Endodermal cell (in vitro differentiated cells): ENCODE measurements around the gene IFI27. TPM values are rescaled to one million over a fixed set of nuclear protein-coding genes. Genes with fewer than 3 reads are reported as not detected.

Experiments
- DNase-seq: peaks from one replicate; pipeline ENCODE4 v3.0.0-alpha.2; 2017
- H3K27ac ChIP-seq: 2 replicates; pipeline ENCODE4 v1.5.1; 2013; ENCODE audit warnings: mild to moderate bottlenecking, low read depth, low read length, moderate library complexity
- H3K27me3 ChIP-seq: 2 replicates; pipeline ENCODE4 v1.6.1; 2013; ENCODE audit warnings: mild to moderate bottlenecking, low read length, moderate library complexity; ENCODE audit not compliant: insufficient read depth, control insufficient read depth, poor library complexity, severe bottlenecking
- H3K36me3 ChIP-seq: 2 replicates; pipeline ENCODE4 v1.7.0; 2013; ENCODE audit warnings: mild to moderate bottlenecking, low read length, moderate library complexity; ENCODE audit not compliant: control insufficient read depth, insufficient read depth
- H3K4me1 ChIP-seq: one replicate; pipeline ENCODE4 v1.7.0; 2013; ENCODE audit warnings: low read length; ENCODE audit not compliant: control insufficient read depth, insufficient read depth
- H3K4me3 ChIP-seq: 2 replicates; pipeline ENCODE4 v1.5.1; 2013; ENCODE audit warnings: mild to moderate bottlenecking, low read length, moderate library complexity
- H3K9ac ChIP-seq: 2 replicates; pipeline ENCODE4 v1.6.1; 2013; ENCODE audit warnings: mild to moderate bottlenecking, low read length, moderate library complexity; ENCODE audit not compliant: poor library complexity, severe bottlenecking; ENCODE audit errors: extremely low read depth
- H3K9me3 ChIP-seq: 2 replicates; pipeline ENCODE4 v1.6.1; 2013; ENCODE audit warnings: mild to moderate bottlenecking, low read length, moderate library complexity; ENCODE audit not compliant: control insufficient read depth
- H3K27ac Mint-ChIP-seq: 2 replicates; pipeline ENCODE4 v1.8.0; 2020; ENCODE audit warnings: mixed read lengths
- H3K27me3 Mint-ChIP-seq: 2 replicates; pipeline ENCODE4 v1.8.0; 2021; ENCODE audit warnings: mild to moderate bottlenecking, mixed read lengths; ENCODE audit not compliant: insufficient read depth
- H3K36me3 Mint-ChIP-seq: 2 replicates; pipeline ENCODE4 v1.8.0; 2020; ENCODE audit warnings: low read depth, mixed read lengths
- H3K4me1 Mint-ChIP-seq: 2 replicates; pipeline ENCODE4 v1.8.0; 2020; ENCODE audit warnings: mixed read lengths
- H3K4me3 Mint-ChIP-seq: 2 replicates; pipeline ENCODE4 v1.8.0; 2020; ENCODE audit warnings: mild to moderate bottlenecking, moderate library complexity, mixed read lengths
- H3K9me3 Mint-ChIP-seq: 2 replicates; pipeline ENCODE4 v1.8.0; 2020; ENCODE audit warnings: mild to moderate bottlenecking, mixed read lengths
- CTCF ChIP-seq: fragments of 200-600 bp; sonication (generic); conservative IDR thresholded peaks from 2 replicates; pipeline ENCODE4 v1.5.0; 2021; ENCODE audit warnings: antibody characterized with exemption, mild to moderate bottlenecking
- WGBS, 2 experiments: methylation state at CpG; one replicate each; pipeline versions ENCODE4 v1.1.5 to v1.1.7; 2013; ENCODE audit warnings: missing lambda C conversion rate in 2 of 2, mixed read lengths in 1 of 2; ENCODE audit not compliant: insufficient coverage in 1 of 2, insufficient read length in 1 of 2; 5-methylcytosine and 5-hydroxymethylcytosine counted together
- total RNA-seq, 2 donors: library from RNA; stranded (reverse); fragmentation: NEBNext Ultra II Directional in 1 of 2; extraction: Animal tissue kit (Norgen Biotek cat#: 25700) in 1 of 2; gene quantifications; 2 replicates in 1 of 2; 3 replicates in 1 of 2; pipeline ENCODE4 v1.2.1, GENCODE V29; 2021

IFI27 gene
- total RNA-seq, 2 donors from 2014 or later = 1.9 to 9.0 TPM

- H3K9me3 ChIP-seq = peaks cover 35% of the 10 kb centered on the region
- WGBS, 2 experiments = 100% methylated on average over 3 of the region's 5 CpGs; no CpG with 5 or more reads in 1 of the 2 experiments
- H3K4me1 ChIP-seq = no peaks in the 10 kb centered on the region
- H3K27me3 Mint-ChIP-seq = no peaks in the 10 kb centered on the region
- H3K27me3 ChIP-seq = no peaks in the 10 kb centered on the region
- H3K9ac ChIP-seq = no peak overlapping the region
- H3K4me3 ChIP-seq = peak overlapping the region; percentile 90
- H3K4me3 Mint-ChIP-seq = no peak overlapping the region
- no peak overlapping the region for H3K27ac ChIP-seq
- H3K36me3 Mint-ChIP-seq = peaks cover 50% of the 10 kb centered on the region
- no peak for DNase-seq
- peaks cover 26% of the 10 kb centered on the region for H3K4me1 Mint-ChIP-seq
- TF ChIP-seq CTCF = no peak
- H3K27ac Mint-ChIP-seq = no peak overlapping the region
- H3K36me3 ChIP-seq = peaks cover 36% of the 10 kb centered on the region
- H3K9me3 Mint-ChIP-seq = peaks cover 18% of the 10 kb centered on the region
These were observed 32.7 kb upstream of the IFI27 start for GRCh38 chr14:94077823-94078222.

GRCh38 chr14:94079891-94080620, 30.5 kb upstream of the IFI27 start:
- peak overlapping the region; percentile 99 for H3K27ac Mint-ChIP-seq
- peak overlapping the region; percentile 99 for H3K4me3 Mint-ChIP-seq
- H3K9ac ChIP-seq = peak overlapping the region; percentile 82
- H3K27ac ChIP-seq = peak overlapping the region; percentile 89
- peaks cover 35% of the 10 kb centered on the region for H3K4me1 Mint-ChIP-seq
- H3K36me3 ChIP-seq = peaks cover 34% of the 10 kb centered on the region
- no peaks in the 10 kb centered on the region for H3K4me1 ChIP-seq
- no peak for TF ChIP-seq CTCF
- no peaks in the 10 kb centered on the region for H3K27me3 Mint-ChIP-seq
- peak overlapping the region; percentile 90 for H3K4me3 ChIP-seq
- H3K9me3 Mint-ChIP-seq = peaks cover 6% of the 10 kb centered on the region
- no peak for DNase-seq
- 15 to 18% methylated on average over 12 to 15 of the region's 15 CpGs for WGBS, 2 experiments
- no peaks in the 10 kb centered on the region for H3K27me3 ChIP-seq
- peaks cover 26% of the 10 kb centered on the region for H3K9me3 ChIP-seq
- H3K36me3 Mint-ChIP-seq = peaks cover 44% of the 10 kb centered on the region

GRCh38 chr14:94080621-94081385, 29.7 kb upstream of the IFI27 start, which contains the start of the genes DDX24 and IFI27L1:
Gene DDX24 (minus strand): TSS chr14:94081202. CDS start chr14:94079742, 1,460 bp downstream.
Gene IFI27L1 (plus strand): TSS chr14:94081310. CDS start chr14:94096938, 15,628 bp downstream.
- no peak for TF ChIP-seq CTCF
- peaks cover 38% of the 10 kb centered on the region for H3K36me3 Mint-ChIP-seq
- Histone ChIP-seq H3K9me3 (peaks cover 19% of the 10 kb centered on the region), H3K4me1 (no peaks in the 10 kb centered on the region), H3K9ac (peak within 1 kb of the TSS; percentile 82), H3K27ac (peak within 1 kb of the TSS; percentile 89), H3K4me3 (peak within 1 kb of the TSS; percentile 90), H3K36me3 (peaks cover 28% of the 10 kb centered on the region), H3K27me3 (no peaks in the 10 kb centered on the region)
- peak within 1 kb of the TSS; percentile 99 for H3K27ac Mint-ChIP-seq
- peak within 1 kb of the TSS; percentile 99 for H3K4me3 Mint-ChIP-seq
- H3K9me3 Mint-ChIP-seq = no peaks in the 10 kb centered on the region
- peaks cover 35% of the 10 kb centered on the region for H3K4me1 Mint-ChIP-seq
- 0% methylated on average over 30 to 77 of the region's 77 CpGs for WGBS, 2 experiments
- peak; percentile 98 for DNase-seq
- no peaks in the 10 kb centered on the region for H3K27me3 Mint-ChIP-seq
